ENCODE measurements around the gene COA1. TPM values are rescaled to one million over a fixed set of nuclear protein-coding genes. Genes with fewer than 3 reads are reported as not detected.

The COA1 gene
- total RNA-seq, 2 donors from 2014 or later, result 24.8 to 45.1 TPM

- H3K4me1 ChIP-seq, result peaks cover 5% of the 10 kb centered on the region
- intact Hi-C loops (cut with DNase I), result no loop called here
- H3K36me3 ChIP-seq, result no peaks in the 10 kb centered on the region
- H3K27ac ChIP-seq, result no peak overlapping the region
- H3K27me3 ChIP-seq, result no peaks in the 10 kb centered on the region
- DNase-seq, result no peak
- no peaks in the 10 kb centered on the region for H3K9me3 ChIP-seq
- no peak overlapping the region for H3K4me3 ChIP-seq
- no peak overlapping the region for H3K9ac ChIP-seq (ENCODE audit: low read depth in 2 of 2, low read length in 2 of 2)
- no peak for TF ChIP-seq CTCF (IDR thresholded peaks at IDR 0.05)
These were observed 85.5 kb downstream of the COA1 start for GRCh38 chr7:43643846-43644245.

- DNase-seq, result no peak
- no peak for TF ChIP-seq CTCF (IDR thresholded peaks at IDR 0.05)
- H3K4me1 ChIP-seq, result peaks cover 5% of the 10 kb centered on the region
- H3K27me3 ChIP-seq, result no peaks in the 10 kb centered on the region
- intact Hi-C loops (cut with DNase I), result no loop called here
- H3K9ac ChIP-seq (ENCODE audit: low read depth in 2 of 2, low read length in 2 of 2), result no peak overlapping the region
- H3K36me3 ChIP-seq, result no peaks in the 10 kb centered on the region
- H3K4me3 ChIP-seq, result no peak overlapping the region
- no peaks in the 10 kb centered on the region for H3K9me3 ChIP-seq
- H3K27ac ChIP-seq, result no peak overlapping the region
These were observed 86.3 kb downstream of the COA1 start for GRCh38 chr7:43642897-43643630.

- Histone ChIP-seq H3K4me1 (no peaks in the 10 kb centered on the region), H3K9me3 (no peaks in the 10 kb centered on the region), H3K27ac (peak overlapping the region; percentile 3), H3K9ac (ENCODE audit: low read depth in 2 of 2, low read length in 2 of 2) (no peak overlapping the region), H3K4me3 (no peak overlapping the region), H3K36me3 (peaks cover 8% of the 10 kb centered on the region), H3K27me3 (no peaks in the 10 kb centered on the region)
- DNase-seq, result no peak
- intact Hi-C loops (cut with DNase I), result no loop called here
- no peak for TF ChIP-seq CTCF (IDR thresholded peaks at IDR 0.05)
These were observed 88.6 kb downstream of the COA1 start for GRCh38 chr7:43640679-43641078.

GRCh38 chr7:43639858-43640491 is 89.3 kb downstream of the COA1 start:
- H3K9ac ChIP-seq (ENCODE audit: low read depth in 2 of 2, low read length in 2 of 2), result peak overlapping the region in 1 of 2 donors; percentile 36
- peak; percentile 60 for DNase-seq
- peaks cover 8% of the 10 kb centered on the region for H3K36me3 ChIP-seq
- no peaks in the 10 kb centered on the region for H3K4me1 ChIP-seq
- peak overlapping the region; percentile 3 for H3K27ac ChIP-seq
- H3K9me3 ChIP-seq, result no peaks in the 10 kb centered on the region
- no peak for TF ChIP-seq CTCF (IDR thresholded peaks at IDR 0.05)
- intact Hi-C loops (cut with DNase I), result no loop called here
- H3K4me3 ChIP-seq, result no peak overlapping the region
- no peaks in the 10 kb centered on the region for H3K27me3 ChIP-seq

- TF ChIP-seq CTCF (IDR thresholded peaks at IDR 0.05), result no peak
- no peak for DNase-seq
- intact Hi-C loops (cut with DNase I), result no loop called here
- Histone ChIP-seq H3K4me3 (no peak overlapping the region), H3K27me3 (no peaks in the 10 kb centered on the region), H3K4me1 (no peaks in the 10 kb centered on the region), H3K27ac (peak overlapping the region; percentile 34), H3K9ac (ENCODE audit: low read depth in 2 of 2, low read length in 2 of 2) (no peak overlapping the region), H3K36me3 (peaks cover 8% of the 10 kb centered on the region), H3K9me3 (no peaks in the 10 kb centered on the region)
These were observed 92.1 kb downstream of the COA1 start for GRCh38 chr7:43637114-43637806.

Measured in colonic mucosa (tissue), 4 donors.